Prostate gland (tissue), 2 donors: ENCODE results near the gene ENTPD7. TPM values are rescaled to one million over a fixed set of nuclear protein-coding genes. Genes with fewer than 3 reads are reported as not detected.

Source experiments
- DNase-seq: peaks from one replicate; pipeline ENCODE4 v3.0.0-alpha.2; 2019; ENCODE audit warnings: low spot score
- H3K27ac ChIP-seq, 2 donors: fragments of 200-600 bp; sonication (generic); 2 replicates each; pipeline ENCODE4 v1.5.1; 2017 to 2019
- H3K27me3 ChIP-seq: fragments of 200-600 bp; sonication (generic); replicated peaks from 2 replicates; pipeline ENCODE4 v1.5.1; 2019; ENCODE audit not compliant: insufficient read depth
- H3K36me3 ChIP-seq, 2 donors: fragments of 200-600 bp; sonication (generic); 1 replicate in 1 of 2; 2 replicates in 1 of 2; pipeline versions ENCODE4 v1.5.1 to v1.8.1; 2017 to 2019
- H3K4me1 ChIP-seq: fragments of 200-600 bp; sonication (generic); replicated peaks from 2 replicates; pipeline ENCODE4 v1.5.1; 2019
- H3K4me3 ChIP-seq, 2 donors: fragments of 200-600 bp; sonication (generic); 2 replicates each; pipeline ENCODE4 v1.5.1; 2017 to 2019
- H3K9me3 ChIP-seq: fragments of 200-600 bp; sonication (generic); 2 replicates; pipeline ENCODE4 v1.5.1; 2017
- CTCF ChIP-seq, 4 experiments: fragments of 200-600 bp in 2 of 4; fragments of 450-650 bp in 2 of 4; sonication (generic) in 2 of 4; IDR thresholded peaks; 1 replicate in 3 of 4; 2 replicates in 1 of 4; pipeline ENCODE4 v1.5.1; 2016 to 2019; ENCODE audit warnings: antibody characterized with exemption in 4 of 4, mild to moderate bottlenecking in 2 of 4, moderate library complexity in 2 of 4
- POLR2A ChIP-seq: fragments of 450-650 bp; IDR thresholded peaks from one replicate; pipeline ENCODE4 v1.6.1; 2016; ENCODE audit warnings: antibody characterized with exemption, mild to moderate bottlenecking
- POLR2AphosphoS5 ChIP-seq: sonication (generic); formaldehyde crosslinking; IDR thresholded peaks from one replicate; pipeline ENCODE4 v1.6.1; 2017; ENCODE audit warnings: antibody characterized with exemption
- WGBS: methylation state at CpG from one replicate; pipeline ENCODE4 v1.1.5; 2018; 5-methylcytosine and 5-hydroxymethylcytosine counted together
- intact Hi-C: fragments of 100-400 bp; cut with DNase I; formaldehyde crosslinking; loops from one replicate; pipeline ENCODE4 v1.14.2; 2022
- total RNA-seq, 2 donors: library from RNA; depleted of rRNA; stranded (reverse); fragments of >200 nt; gene quantifications; one replicate each; pipeline ENCODE4 v1.1.0, GENCODE V29; 2016

ENTPD7 gene
- total RNA-seq, 2 donors from 2014 or later: 8.1 to 17.4 TPM

GRCh38 chr10:99615426-99615825 lies 43.9 kb upstream of the ENTPD7 start:
- H3K27me3 ChIP-seq: no peaks in the 10 kb centered on the region
- H3K9me3 ChIP-seq: no peaks in the 10 kb centered on the region
- WGBS: 58% methylated on average over 4 of the region's 4 CpGs
- H3K4me3 ChIP-seq: no peak overlapping the region
- intact Hi-C loops: no loop called here
- no peak overlapping the region for H3K27ac ChIP-seq
- peaks cover 0 to 5% of the 10 kb centered on the region in 2 donors for H3K36me3 ChIP-seq
- TF ChIP-seq CTCF (IDR thresholded peaks at IDR 0.05) (no peak), POLR2AphosphoS5 (no peak), POLR2A (no peak)
- DNase-seq: no peak
- peaks cover 3% of the 10 kb centered on the region for H3K4me1 ChIP-seq

- H3K27ac ChIP-seq: no peak overlapping the region
Observed at GRCh38 chr10:99617696-99618095, 41.6 kb upstream of the ENTPD7 start.

GRCh38 chr10:99619090-99619800 lies 40.1 kb upstream of the ENTPD7 start:
- no peaks in the 10 kb centered on the region for H3K27me3 ChIP-seq
- no peaks in the 10 kb centered on the region for H3K9me3 ChIP-seq
- peak overlapping the region; percentile 83 to 84 for H3K4me3 ChIP-seq
- H3K36me3 ChIP-seq: no peaks in the 10 kb centered on the region
- intact Hi-C loops: no loop called here
- no peak for DNase-seq
- WGBS: under 1% methylated on average over 9 of the region's 9 CpGs
- H3K27ac ChIP-seq: peak overlapping the region; percentile 97 to 98
- TF ChIP-seq CTCF (IDR thresholded peaks at IDR 0.05) (no peak), POLR2AphosphoS5 (peak; percentile 23)
- H3K4me1 ChIP-seq: peaks cover 7% of the 10 kb centered on the region

More at GRCh38 chr10:99617696-99618095, 41.6 kb upstream of the ENTPD7 start:
- no peak for DNase-seq
- no peaks in the 10 kb centered on the region for H3K9me3 ChIP-seq
- TF ChIP-seq POLR2AphosphoS5 (no peak), CTCF (IDR thresholded peaks at IDR 0.05) (no peak), POLR2A (no peak)
- no peak overlapping the region for H3K4me3 ChIP-seq
- 46% methylated on average over 2 of the region's 2 CpGs for whole genome bisulfite sequencing
- H3K27me3 ChIP-seq: no peaks in the 10 kb centered on the region
- H3K4me1 ChIP-seq: peaks cover 7% of the 10 kb centered on the region
- intact Hi-C loops: no loop called here
- H3K36me3 ChIP-seq: no peaks in the 10 kb centered on the region

GRCh38 chr10:99619851-99620710 lies 39.2 kb upstream of the ENTPD7 start, which contains the start of gene SLC25A28:
TSS of gene SLC25A28 (minus strand) at chr10:99620439. CDS start at chr10:99620335, 104 bp downstream.
- Histone ChIP-seq H3K4me3 (peak within 1 kb of the TSS; percentile 83 to 84), H3K27me3 (no peaks in the 10 kb centered on the region), H3K9me3 (no peaks in the 10 kb centered on the region), H3K27ac (peak within 1 kb of the TSS; percentile 97 to 98), H3K4me1 (peaks cover 7% of the 10 kb centered on the region), H3K36me3 (no peaks in the 10 kb centered on the region)
- WGBS: 2% methylated on average over 57 of the region's 75 CpGs
- peak; percentile 97 for DNase-seq
- intact Hi-C loops: loop anchor here (2.0 kb wide), 2 partner anchors 89 to 189 kb away; partner anchors contain the start of gene GOT1
- no peak for TF ChIP-seq CTCF (IDR thresholded peaks at IDR 0.05)
- peak; percentile 95 for TF ChIP-seq POLR2AphosphoS5
- peak; percentile 22 for TF ChIP-seq POLR2A
